Muscle layer of duodenum (tissue), 2 donors: ENCODE data around the gene RBP5.
A peak's percentile ranks its signal among the peaks of the same experiment; 100 is the strongest.

Experiments
- H3K27ac ChIP-seq: one replicate; pipeline ENCODE4 v1.7.0; 2013; ENCODE audit warnings: mild to moderate bottlenecking, low read length
- H3K27me3 ChIP-seq: one replicate; pipeline ENCODE4 v1.7.0; 2013; ENCODE audit warnings: low read depth, mild to moderate bottlenecking, control low read depth, low read length
- H3K36me3 ChIP-seq, 2 donors: one replicate each; pipeline ENCODE4 v1.7.0; 2013; ENCODE audit warnings: low read length in 2 of 2, control low read depth in 1 of 2, mild to moderate bottlenecking in 1 of 2; ENCODE audit not compliant: insufficient read depth in 2 of 2, control insufficient read depth in 1 of 2
- H3K4me1 ChIP-seq, 2 donors: one replicate each; pipeline ENCODE4 v1.7.0; 2013; ENCODE audit warnings: low read length in 2 of 2, mild to moderate bottlenecking in 2 of 2, control low read depth in 1 of 2, moderate library complexity in 1 of 2; ENCODE audit not compliant: insufficient read depth in 2 of 2, control insufficient read depth in 1 of 2
- H3K4me3 ChIP-seq, 2 donors: one replicate each; pipeline ENCODE4 v1.7.0; 2013; ENCODE audit warnings: low read length in 2 of 2, low read depth in 1 of 2, mild to moderate bottlenecking in 1 of 2
- H3K9me3 ChIP-seq, 2 donors: one replicate each; pipeline ENCODE4 v1.7.0; 2013; ENCODE audit warnings: low read length in 2 of 2, control low read depth in 1 of 2, mild to moderate bottlenecking in 1 of 2; ENCODE audit not compliant: control insufficient read depth in 1 of 2
- donor health status: healthy.

Gene RBP5

GRCh38 chr12:7128681-7129286, at the start of gene RBP5:
Gene RBP5 (minus strand): TSS chr12:7128889. CDS start chr12:7128775, 114 bp downstream.
- H3K27me3 ChIP-seq: peaks cover 3% of the 10 kb centered on the region
- H3K4me3 ChIP-seq: peak within 1 kb of the TSS; percentile 73 to 78
- no peaks in the 10 kb centered on the region for H3K36me3 ChIP-seq
- peaks cover 0 to 20% of the 10 kb centered on the region in 2 donors for H3K4me1 ChIP-seq
- H3K9me3 ChIP-seq: no peaks in the 10 kb centered on the region
- H3K27ac ChIP-seq: no peak within 1 kb of the TSS

- Histone ChIP-seq H3K9me3 (peaks cover 0 to 3% of the 10 kb centered on the region in 2 donors), H3K27ac (no peak overlapping the region), H3K4me1 (no peaks in the 10 kb centered on the region)
Observed at GRCh38 chr12:7178481-7178880, 49.8 kb upstream of the RBP5 start.

GRCh38 chr12:7176595-7176994, 47.9 kb upstream of the RBP5 start:
- H3K27ac ChIP-seq: no peak overlapping the region
- no peaks in the 10 kb centered on the region for H3K36me3 ChIP-seq
- no peaks in the 10 kb centered on the region for H3K27me3 ChIP-seq
- H3K4me3 ChIP-seq: no peak overlapping the region
- H3K9me3 ChIP-seq: peaks cover 0 to 3% of the 10 kb centered on the region in 2 donors
- no peaks in the 10 kb centered on the region for H3K4me1 ChIP-seq

More at GRCh38 chr12:7178481-7178880, 49.8 kb upstream of the RBP5 start:
- no peaks in the 10 kb centered on the region for H3K36me3 ChIP-seq
- no peaks in the 10 kb centered on the region for H3K27me3 ChIP-seq
- H3K4me3 ChIP-seq: no peak overlapping the region

- Histone ChIP-seq H3K4me3 (no peak overlapping the region), H3K4me1 (no peaks in the 10 kb centered on the region), H3K27ac (no peak overlapping the region), H3K36me3 (no peaks in the 10 kb centered on the region), H3K9me3 (peaks cover 0 to 3% of the 10 kb centered on the region in 2 donors), H3K27me3 (no peaks in the 10 kb centered on the region)
Observed at GRCh38 chr12:7175493-7175892, 46.8 kb upstream of the RBP5 start.

- Histone ChIP-seq H3K9me3 (peaks cover 3% of the 10 kb centered on the region in 2 donors), H3K4me3 (no peak overlapping the region), H3K36me3 (no peaks in the 10 kb centered on the region), H3K27me3 (no peaks in the 10 kb centered on the region), H3K4me1 (no peaks in the 10 kb centered on the region), H3K27ac (no peak overlapping the region)
Observed at GRCh38 chr12:7171854-7172253, 43.2 kb upstream of the RBP5 start.

GRCh38 chr12:7169951-7170350, 41.3 kb upstream of the RBP5 start:
- Histone ChIP-seq H3K4me3 (no peak overlapping the region), H3K4me1 (no peaks in the 10 kb centered on the region), H3K9me3 (peaks cover 0 to 3% of the 10 kb centered on the region in 2 donors), H3K27me3 (no peaks in the 10 kb centered on the region), H3K36me3 (no peaks in the 10 kb centered on the region), H3K27ac (no peak overlapping the region)

GRCh38 chr12:7162691-7163114, 34.0 kb upstream of the RBP5 start:
- H3K27ac ChIP-seq: no peak overlapping the region

GRCh38 chr12:7161811-7162210, 33.1 kb upstream of the RBP5 start:
- Histone ChIP-seq H3K36me3 (peaks cover 0 to 4% of the 10 kb centered on the region in 2 donors), H3K9me3 (no peaks in the 10 kb centered on the region), H3K27ac (no peak overlapping the region), H3K4me1 (peaks cover 0 to 5% of the 10 kb centered on the region in 2 donors), H3K4me3 (no peak overlapping the region), H3K27me3 (peaks cover 5% of the 10 kb centered on the region)

More at GRCh38 chr12:7162691-7163114, 34.0 kb upstream of the RBP5 start:
- peaks cover 0 to 4% of the 10 kb centered on the region in 2 donors for H3K36me3 ChIP-seq
- H3K27me3 ChIP-seq: peaks cover 5% of the 10 kb centered on the region
- H3K4me3 ChIP-seq: no peak overlapping the region
- peaks cover 0 to 5% of the 10 kb centered on the region in 2 donors for H3K4me1 ChIP-seq
- no peaks in the 10 kb centered on the region for H3K9me3 ChIP-seq

GRCh38 chr12:7161327-7161726, 32.6 kb upstream of the RBP5 start:
- peaks cover 5% of the 10 kb centered on the region for H3K27me3 ChIP-seq
- H3K4me1 ChIP-seq: peaks cover 0 to 5% of the 10 kb centered on the region in 2 donors
- H3K9me3 ChIP-seq: no peaks in the 10 kb centered on the region
- no peak overlapping the region for H3K4me3 ChIP-seq
- H3K27ac ChIP-seq: no peak overlapping the region
- H3K36me3 ChIP-seq: peaks cover 0 to 4% of the 10 kb centered on the region in 2 donors

GRCh38 chr12:7160183-7160582, 31.5 kb upstream of the RBP5 start:
- Histone ChIP-seq H3K27ac (no peak overlapping the region), H3K9me3 (no peaks in the 10 kb centered on the region), H3K4me1 (peaks cover 0 to 5% of the 10 kb centered on the region in 2 donors), H3K4me3 (no peak overlapping the region), H3K36me3 (peaks cover 4 to 6% of the 10 kb centered on the region in 2 donors), H3K27me3 (peaks cover 5% of the 10 kb centered on the region)

GRCh38 chr12:7158781-7159609, 30.3 kb upstream of the RBP5 start:
- Histone ChIP-seq H3K9me3 (no peaks in the 10 kb centered on the region), H3K36me3 (peaks cover 4 to 18% of the 10 kb centered on the region in 2 donors), H3K27ac (no peak overlapping the region), H3K4me1 (peaks cover 0 to 5% of the 10 kb centered on the region in 2 donors), H3K4me3 (no peak overlapping the region), H3K27me3 (peaks cover 5% of the 10 kb centered on the region)
